HT-29 (cell line): ENCODE data around the gene RAPH1. TPM values are rescaled to one million over a fixed set of nuclear protein-coding genes. Genes with fewer than 3 reads are reported as not detected.
A peak's percentile ranks its signal among the peaks of the same experiment; 100 is the strongest.
"Not testable (repeated sequence)": the region's sequence is repeated elsewhere in the genome, so short reads cannot be mapped to it uniquely, and the experiment has no call there.

ENCODE experiments used
- DNase-seq: peaks from one replicate; pipeline ENCODE4 v3.0.0-alpha.2; 2015; ENCODE audit warnings: low spot score
- total RNA-seq: library from RNA; depleted of rRNA; stranded (reverse); fragments of >200 nt; shearing (Covaris generic); gene quantifications from 2 replicates; pipeline ENCODE4 v1.2.3, GENCODE V29; 2014

Gene RAPH1
- total RNA-seq, 1 experiment from 2014 or later, result 6.8 TPM

GRCh38 chr2:203549406-203549805, 14.3 kb upstream of the RAPH1 start:
- no peak for DNase-seq

GRCh38 chr2:203548887-203549286, 13.8 kb upstream of the RAPH1 start:
- no peak for DNase-seq

- DNase-seq, result no peak
Measured at GRCh38 chr2:203547356-203547755, 12.3 kb upstream of the RAPH1 start.

GRCh38 chr2:203544402-203544801, 9.3 kb upstream of the RAPH1 start:
- DNase-seq, result no peak

- DNase-seq, result no peak
Measured at GRCh38 chr2:203543898-203544328, 8.8 kb upstream of the RAPH1 start.

- DNase-seq, result not testable (repeated sequence)
Measured at GRCh38 chr2:203540598-203540997, 5.5 kb upstream of the RAPH1 start.

- not testable (repeated sequence) for DNase-seq
Measured at GRCh38 chr2:203538237-203538636, 3.1 kb upstream of the RAPH1 start.

- DNase-seq, result not testable (repeated sequence)
Measured at GRCh38 chr2:203536586-203536951, 1.5 kb upstream of the RAPH1 start.

- no peak for DNase-seq
Measured at GRCh38 chr2:203535784-203536585, 884 bp upstream of the RAPH1 start.

- peak; percentile 14 for DNase-seq
Measured at GRCh38 chr2:203534621-203535077, 452 bp downstream of the RAPH1 start.

GRCh38 chr2:203533676-203534591, 1.2 kb downstream of the RAPH1 start:
- peak; percentile 42 for DNase-seq

- DNase-seq, result no peak
Measured at GRCh38 chr2:203532957-203533658, 2.0 kb downstream of the RAPH1 start.

- no peak for DNase-seq
Measured at GRCh38 chr2:203527719-203528118, 7.4 kb downstream of the RAPH1 start.

- DNase-seq, result not testable (repeated sequence)
Measured at GRCh38 chr2:203513268-203513667, 21.8 kb downstream of the RAPH1 start.

GRCh38 chr2:203510941-203511305, 24.2 kb downstream of the RAPH1 start:
- no peak for DNase-seq

GRCh38 chr2:203510256-203510940, 24.7 kb downstream of the RAPH1 start:
- DNase-seq, result no peak

GRCh38 chr2:203503460-203503859, 31.6 kb downstream of the RAPH1 start:
- DNase-seq, result not testable (repeated sequence)

- no peak for DNase-seq
Measured at GRCh38 chr2:203501873-203502272, 33.2 kb downstream of the RAPH1 start.

- DNase-seq, result no peak
Measured at GRCh38 chr2:203500951-203501350, 34.1 kb downstream of the RAPH1 start.

GRCh38 chr2:203500297-203500696, 34.8 kb downstream of the RAPH1 start:
- no peak for DNase-seq

- peak; percentile 70 for DNase-seq
Measured at GRCh38 chr2:203498161-203498560, 36.9 kb downstream of the RAPH1 start.
